ENCODE results near the gene PIWIL1.

PIWIL1 gene

GRCh38 chr12:130308393-130308792, 29.3 kb upstream of the PIWIL1 start:
- no peak for TF ChIP-seq POLR2A (IDR thresholded peaks at IDR 0.05; ENCODE audit: low read depth, low read length)
- TF ChIP-seq POLR2AphosphoS5 (IDR thresholded peaks at IDR 0.05; ENCODE audit: low read depth, low read length), result no peak
- FAIRE-seq (no peak), DNase-seq (ENCODE audit: insufficient read length) (no peak)

- DNase-seq (ENCODE audit: insufficient read length) (no peak), FAIRE-seq (no peak)
- TF ChIP-seq POLR2AphosphoS5 (IDR thresholded peaks at IDR 0.05; ENCODE audit: low read depth, low read length), result no peak
- TF ChIP-seq TAF1 (IDR thresholded peaks at IDR 0.05; ENCODE audit: borderline replicate concordance, low read depth, low read length), result no peak
- no peak for TF ChIP-seq POLR2A (IDR thresholded peaks at IDR 0.05; ENCODE audit: low read depth, low read length)
Measured at GRCh38 chr12:130316251-130316650, 21.4 kb upstream of the PIWIL1 start.

GRCh38 chr12:130320536-130320935, 17.2 kb upstream of the PIWIL1 start:
- FAIRE-seq, result no peak
- no peak for TF ChIP-seq TAF1 (IDR thresholded peaks at IDR 0.05; ENCODE audit: borderline replicate concordance, low read depth, low read length)
- TF ChIP-seq POLR2AphosphoS5 (IDR thresholded peaks at IDR 0.05; ENCODE audit: low read depth, low read length), result no peak
- TF ChIP-seq POLR2A (IDR thresholded peaks at IDR 0.05; ENCODE audit: low read depth, low read length), result no peak
- DNase-seq (ENCODE audit: insufficient read length), result no peak

GRCh38 chr12:130322263-130322662, 15.4 kb upstream of the PIWIL1 start:
- no peak for DNase-seq (ENCODE audit: insufficient read length)
- TF ChIP-seq TAF1 (IDR thresholded peaks at IDR 0.05; ENCODE audit: borderline replicate concordance, low read depth, low read length), result no peak
- TF ChIP-seq POLR2AphosphoS5 (IDR thresholded peaks at IDR 0.05; ENCODE audit: low read depth, low read length), result no peak
- TF ChIP-seq POLR2A (IDR thresholded peaks at IDR 0.05; ENCODE audit: low read depth, low read length), result no peak
- FAIRE-seq, result no peak

- no peak for TF ChIP-seq POLR2A (IDR thresholded peaks at IDR 0.05; ENCODE audit: low read depth, low read length)
- no peak for TF ChIP-seq TAF1 (IDR thresholded peaks at IDR 0.05; ENCODE audit: borderline replicate concordance, low read depth, low read length)
- TF ChIP-seq POLR2AphosphoS5 (IDR thresholded peaks at IDR 0.05; ENCODE audit: low read depth, low read length), result no peak
- DNase-seq (ENCODE audit: insufficient read length) (no peak), FAIRE-seq (no peak)
Measured at GRCh38 chr12:130330685-130331084, 7.0 kb upstream of the PIWIL1 start.

- DNase-seq (ENCODE audit: insufficient read length) (no peak), FAIRE-seq (no peak)
- no peak for TF ChIP-seq POLR2AphosphoS5 (IDR thresholded peaks at IDR 0.05; ENCODE audit: low read depth, low read length)
- no peak for TF ChIP-seq TAF1 (IDR thresholded peaks at IDR 0.05; ENCODE audit: borderline replicate concordance, low read depth, low read length)
- TF ChIP-seq POLR2A (IDR thresholded peaks at IDR 0.05; ENCODE audit: low read depth, low read length), result no peak
Measured at GRCh38 chr12:130331146-130331545, 6.5 kb upstream of the PIWIL1 start.

- TF ChIP-seq POLR2A (IDR thresholded peaks at IDR 0.05; ENCODE audit: low read depth, low read length) (no peak), POLR2AphosphoS5 (IDR thresholded peaks at IDR 0.05; ENCODE audit: low read depth, low read length) (no peak), TAF1 (IDR thresholded peaks at IDR 0.05; ENCODE audit: borderline replicate concordance, low read depth, low read length) (no peak)
- no peak for DNase-seq (ENCODE audit: insufficient read length)
- FAIRE-seq, result no peak
Measured at GRCh38 chr12:130333341-130333740, 4.3 kb upstream of the PIWIL1 start.

- TF ChIP-seq POLR2A (IDR thresholded peaks at IDR 0.05; ENCODE audit: low read depth, low read length), result no peak
- no peak for TF ChIP-seq TAF1 (IDR thresholded peaks at IDR 0.05; ENCODE audit: borderline replicate concordance, low read depth, low read length)
- TF ChIP-seq POLR2AphosphoS5 (IDR thresholded peaks at IDR 0.05; ENCODE audit: low read depth, low read length), result no peak
- DNase-seq (ENCODE audit: insufficient read length) (no peak), FAIRE-seq (no peak)
Measured at GRCh38 chr12:130334399-130334798, 3.3 kb upstream of the PIWIL1 start.

GRCh38 chr12:130334937-130335336, 2.8 kb upstream of the PIWIL1 start:
- TF ChIP-seq POLR2AphosphoS5 (IDR thresholded peaks at IDR 0.05; ENCODE audit: low read depth, low read length) (no peak), POLR2A (IDR thresholded peaks at IDR 0.05; ENCODE audit: low read depth, low read length) (no peak), TAF1 (IDR thresholded peaks at IDR 0.05; ENCODE audit: borderline replicate concordance, low read depth, low read length) (no peak)
- DNase-seq (ENCODE audit: insufficient read length) (no peak), FAIRE-seq (no peak)

- TF ChIP-seq POLR2AphosphoS5 (IDR thresholded peaks at IDR 0.05; ENCODE audit: low read depth, low read length) (no peak), POLR2A (IDR thresholded peaks at IDR 0.05; ENCODE audit: low read depth, low read length) (no peak), TAF1 (IDR thresholded peaks at IDR 0.05; ENCODE audit: borderline replicate concordance, low read depth, low read length) (no peak)
- DNase-seq (ENCODE audit: insufficient read length), result no peak
- FAIRE-seq, result peak; percentile 9
Measured at GRCh38 chr12:130335517-130336392, 1.9 kb upstream of the PIWIL1 start.

- no peak for TF ChIP-seq POLR2A (IDR thresholded peaks at IDR 0.05; ENCODE audit: low read depth, low read length)
- TF ChIP-seq TAF1 (IDR thresholded peaks at IDR 0.05; ENCODE audit: borderline replicate concordance, low read depth, low read length), result no peak
- no peak for TF ChIP-seq POLR2AphosphoS5 (IDR thresholded peaks at IDR 0.05; ENCODE audit: low read depth, low read length)
- FAIRE-seq (no peak), DNase-seq (ENCODE audit: insufficient read length) (no peak)
Measured at GRCh38 chr12:130336723-130337487, 782 bp upstream of the PIWIL1 start.
